IMR-90 (cell line): ENCODE data around the gene ATP6V1E1. TPM values are rescaled to one million over a fixed set of nuclear protein-coding genes. Genes with fewer than 3 reads are reported as not detected.

Experiments
- ATAC-seq: fragments of 200-7000 bp; cut with Tn5 transposase; 2 replicates; pipeline ENCODE4 v1.9.1; 2020; ENCODE audit warnings: low read depth, mild to moderate bottlenecking, moderate library complexity
- BruUV-seq: library from RNA; stranded (reverse); fragments of 400-500 nt; replicated peaks from 2 replicates; lab custom pipeline; 2021; lab: Mats Ljungman, UMichigan
- CTCF ChIA-PET: fragments of 300-600 bp; formaldehyde crosslinking; extraction: SDS; loops from one replicate; lab custom pipeline; 2021; ENCODE audit warnings: antibody characterized with exemption; lab: Yijun Ruan, JAX
- POLR2A ChIA-PET: fragments of 300-600 bp; sonication (Branson Sonifier 250); formaldehyde crosslinking; loops from one replicate; lab custom pipeline; 2022; ENCODE audit warnings: antibody characterized with exemption; ENCODE audit not compliant: unreplicated experiment; lab: Charles Lee
- DNase-seq: peaks from one replicate; pipeline ENCODE4 v3.0.0; 2013
- H2AFZ ChIP-seq: replicated peaks from 2 replicates; pipeline ENCODE3; 2013; ENCODE audit warnings: low read length, mild to moderate bottlenecking; ENCODE audit not compliant: poor library complexity
- H2AK5ac ChIP-seq: 2 replicates; pipeline ENCODE4 v1.6.1; 2013; ENCODE audit warnings: low read depth, low read length, inconsistent platforms
- H2AK9ac ChIP-seq: replicated peaks from 2 replicates; pipeline ENCODE3; 2013; ENCODE audit warnings: mild to moderate bottlenecking, low read depth, low read length, moderate library complexity; ENCODE audit not compliant: poor library complexity
- H2BK120ac ChIP-seq: 2 replicates; pipeline ENCODE4 v1.6.1; 2013; ENCODE audit warnings: low read depth, low read length, inconsistent platforms
- H2BK15ac ChIP-seq: 3 replicates; pipeline ENCODE4 v1.6.1; 2013; ENCODE audit warnings: low read depth, low read length, inconsistent platforms
- H2BK20ac ChIP-seq: 2 replicates; pipeline ENCODE4 v1.6.1; 2013; ENCODE audit warnings: low read depth, mild to moderate bottlenecking, inconsistent platforms, low read length, moderate library complexity
- H2BK5ac ChIP-seq: 2 replicates; pipeline ENCODE4 v1.6.1; 2013; ENCODE audit warnings: mild to moderate bottlenecking, low read depth, low read length, inconsistent platforms; ENCODE audit not compliant: poor library complexity, severe bottlenecking
- H3K14ac ChIP-seq: replicated peaks from 2 replicates; pipeline ENCODE4 v1.6.1; 2013; ENCODE audit warnings: low read depth, low read length, inconsistent platforms
- H3K18ac ChIP-seq: 2 replicates; pipeline ENCODE4 v1.6.1; 2013; ENCODE audit warnings: low read depth, low read length, control low read depth
- H3K23ac ChIP-seq: 2 replicates; pipeline ENCODE4 v1.6.1; 2013; ENCODE audit warnings: low read depth, low read length, inconsistent platforms
- H3K27ac ChIP-seq: 2 replicates; pipeline ENCODE4 v1.5.1; 2013; ENCODE audit warnings: mild to moderate bottlenecking, control low read depth, low read length; ENCODE audit not compliant: insufficient read depth
- H3K27me3 ChIP-seq: 2 replicates; pipeline ENCODE4 v1.6.1; 2013; ENCODE audit warnings: low read length; ENCODE audit not compliant: control insufficient read depth, insufficient read depth
- H3K36me3 ChIP-seq: 2 replicates; pipeline ENCODE4 v1.6.1; 2013; ENCODE audit warnings: low read length, mixed read lengths; ENCODE audit not compliant: control insufficient read depth, insufficient read depth
- H3K4ac ChIP-seq: 2 replicates; pipeline ENCODE4 v1.6.1; 2013; ENCODE audit warnings: low read depth, low read length, inconsistent platforms
- H3K4me1 ChIP-seq: 2 replicates; pipeline ENCODE4 v1.6.1; 2013; ENCODE audit warnings: low read length, mixed read lengths; ENCODE audit not compliant: control insufficient read depth, insufficient read depth
- H3K4me2 ChIP-seq: 2 replicates; pipeline ENCODE4 v1.6.1; 2013; ENCODE audit warnings: low read depth, mild to moderate bottlenecking, control low read depth, low read length, moderate library complexity
- H3K4me3 ChIP-seq: 2 replicates; pipeline ENCODE4 v1.5.1; 2013; ENCODE audit warnings: low read depth, mild to moderate bottlenecking, control low read depth, low read length, moderate library complexity; ENCODE audit not compliant: insufficient read depth
- H3K56ac ChIP-seq: 2 replicates; pipeline ENCODE4 v1.6.1; 2013; ENCODE audit warnings: low read length, inconsistent platforms; ENCODE audit not compliant: insufficient read depth; ENCODE audit errors: extremely low read depth
- H3K79me1 ChIP-seq, 2 experiments: 2 replicates each; pipeline ENCODE4 v1.6.1; 2013; ENCODE audit warnings: low read length in 2 of 2, inconsistent platforms in 1 of 2, low read depth in 1 of 2
- H3K9ac ChIP-seq: 2 replicates; pipeline ENCODE4 v1.6.1; 2013; ENCODE audit warnings: low read depth, low read length, control low read depth
- H3K9me1 ChIP-seq: 2 replicates; pipeline ENCODE4 v1.6.1; 2013; ENCODE audit warnings: low read length, inconsistent platforms; ENCODE audit not compliant: insufficient read depth
- H3K9me3 ChIP-seq: 2 replicates; pipeline ENCODE4 v1.6.1; 2013; ENCODE audit warnings: low read length; ENCODE audit not compliant: control insufficient read depth, insufficient read depth
- H4K20me1 ChIP-seq: 2 replicates; pipeline ENCODE4 v1.6.1; 2013; ENCODE audit warnings: low read length, inconsistent platforms; ENCODE audit not compliant: insufficient read depth
- H4K5ac ChIP-seq: 2 replicates; pipeline ENCODE4 v1.6.1; 2013; ENCODE audit warnings: mild to moderate bottlenecking, low read depth, low read length, control low read depth
- H4K8ac ChIP-seq, 2 experiments: 2 replicates each; pipeline ENCODE4 v1.6.1; 2013; ENCODE audit warnings: low read depth in 2 of 2, low read length in 2 of 2, control low read depth in 1 of 2, inconsistent platforms in 1 of 2
- H4K91ac ChIP-seq: 2 replicates; pipeline ENCODE4 v1.6.1; 2013; ENCODE audit warnings: low read depth, low read length, inconsistent platforms; ENCODE audit not compliant: insufficient read depth
- BHLHE40 ChIP-seq: fragments of 150-350 bp; IDR thresholded peaks from 2 replicates; pipeline ENCODE4 v1.6.1; 2016; ENCODE audit warnings: mild to moderate bottlenecking, low read depth, low read length
- MAZ ChIP-seq: IDR thresholded peaks from 2 replicates; pipeline ENCODE4 v1.6.1; 2012; ENCODE audit warnings: low read depth, mild to moderate bottlenecking, low read length, improper control_type of control experiment, moderate library complexity, borderline replicate concordance
- POLR2A ChIP-seq: IDR thresholded peaks from 2 replicates; pipeline ENCODE4 v1.6.1; 2012; ENCODE audit warnings: mild to moderate bottlenecking, low read depth, low read length
- RAD21 ChIP-seq: IDR thresholded peaks from 2 replicates; pipeline ENCODE4 v1.6.1; 2012; ENCODE audit warnings: low read length, improper control_type of control experiment
- RFX5 ChIP-seq: IDR thresholded peaks from 2 replicates; pipeline ENCODE4 v1.8.0; 2012; ENCODE audit warnings: low read depth, mild to moderate bottlenecking, low read length, moderate library complexity
- USF2 ChIP-seq: fragments of 150-350 bp; IDR thresholded peaks from 2 replicates; pipeline ENCODE4 v1.6.1; 2017; ENCODE audit warnings: mild to moderate bottlenecking, antibody characterized with exemption, low read length, low read depth
- WGBS, 2 experiments: methylation state at CpG; one replicate each; pipeline versions ENCODE4 v1.1.5 to v1.1.7; 2013; ENCODE audit warnings: missing lambda C conversion rate in 2 of 2; ENCODE audit not compliant: insufficient read length in 1 of 2; ENCODE audit errors: extremely low coverage in 2 of 2; 5-methylcytosine and 5-hydroxymethylcytosine counted together
- dilution Hi-C: fragments of 300-500 bp; cut with HindIII; formaldehyde crosslinking; loops from one replicate; pipeline ENCODE4 v1.14.3; 2018; ENCODE audit warnings: low sequenced_read_pairs; ENCODE audit not compliant: unreplicated experiment
- in situ Hi-C: fragments of 300-500 bp; cut with MboI; formaldehyde crosslinking; loops from 3 replicates; pipeline ENCODE4 v1.14.3; 2019; ENCODE audit warnings: low sequenced_read_pairs, inconsistent platforms, mixed read lengths
- intact Hi-C: fragments of 100-400 bp; cut with micrococcal nuclease; formaldehyde crosslinking; loops from 2 replicates; pipeline ENCODE4 v1.10.0; 2022
- polyA plus RNA-seq, 3 experiments: library from polyadenylated mRNA; depleted of rRNA; stranded (reverse); fragments of >200 nt; gene quantifications; 2 replicates each; pipeline ENCODE4 v1.2.3, GENCODE V29; 2012; ENCODE audit warnings: low replicate concordance in 1 of 3
- total RNA-seq: library from RNA; depleted of rRNA; stranded (reverse); fragments of >200 nt; gene quantifications from 2 replicates; pipeline ENCODE4 v1.2.3, GENCODE V29; 2012
- TF ChIP-seq, protein P1 (sequence below): fragments of 150-350 bp; IDR thresholded peaks from 2 replicates; pipeline ENCODE4 v1.6.1; 2016; ENCODE audit warnings: low read depth, mild to moderate bottlenecking, low read length, moderate library complexity, borderline replicate concordance

ATP6V1E1 gene
- total and polyA plus RNA-seq, 2 of the 4 experiments (the other 2 are of a cell fraction), result 144 to 148 TPM

- no peak overlapping the region for H4K5ac ChIP-seq
Observed at GRCh38 chr22:17552737-17553136, 75.8 kb downstream of the ATP6V1E1 start.

More at GRCh38 chr22:17552737-17553136, 75.8 kb downstream of the ATP6V1E1 start:
- Histone ChIP-seq H3K14ac (no peak overlapping the region), H3K9me1 (no peaks in the 10 kb centered on the region), H3K79me1 (no peaks in the 10 kb centered on the region), H2BK5ac (no peak overlapping the region), H3K27me3 (peaks cover 14% of the 10 kb centered on the region), H3K4ac (no peak overlapping the region), H2AK5ac (no peak overlapping the region), H2BK120ac (no peak overlapping the region), H4K20me1 (no peaks in the 10 kb centered on the region), H3K18ac (no peak overlapping the region), H3K4me2 (no peak overlapping the region), H4K91ac (no peak overlapping the region), H2AFZ (no peak overlapping the region), H4K8ac (no peak overlapping the region), H2BK15ac (no peak overlapping the region), H3K36me3 (no peaks in the 10 kb centered on the region), H2AK9ac (no peak overlapping the region), H3K4me1 (no peaks in the 10 kb centered on the region), H2BK20ac (no peak overlapping the region), H3K9ac (no peak overlapping the region), H3K4me3 (no peak overlapping the region), H3K9me3 (no peaks in the 10 kb centered on the region), H3K56ac (no peak overlapping the region), H3K23ac (no peak overlapping the region), H3K27ac (no peak overlapping the region)
- ATAC-seq (peak; percentile 21; the same call in 1 of the 2 replicates), DNase-seq (no peak)
- intact Hi-C loops (loop anchor here (10.0 kb wide), 2 partner anchors 232 to 522 kb away; partner anchors contain the start of gene PEX26), in situ Hi-C loops (loop anchor here (25.0 kb wide), 1 partner anchor 510 kb away; no protein-coding TSS in a partner anchor), dilution Hi-C loops (no loop called here)
- no peak for TF ChIP-seq USF2
- TF ChIP-seq, protein P1, sequence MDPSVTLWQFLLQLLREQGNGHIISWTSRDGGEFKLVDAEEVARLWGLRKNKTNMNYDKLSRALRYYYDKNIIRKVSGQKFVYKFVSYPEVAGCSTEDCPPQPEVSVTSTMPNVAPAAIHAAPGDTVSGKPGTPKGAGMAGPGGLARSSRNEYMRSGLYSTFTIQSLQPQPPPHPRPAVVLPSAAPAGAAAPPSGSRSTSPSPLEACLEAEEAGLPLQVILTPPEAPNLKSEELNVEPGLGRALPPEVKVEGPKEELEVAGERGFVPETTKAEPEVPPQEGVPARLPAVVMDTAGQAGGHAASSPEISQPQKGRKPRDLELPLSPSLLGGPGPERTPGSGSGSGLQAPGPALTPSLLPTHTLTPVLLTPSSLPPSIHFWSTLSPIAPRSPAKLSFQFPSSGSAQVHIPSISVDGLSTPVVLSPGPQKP, result no peak
- TF ChIP-seq MAZ, result no peak
- no peak for TF ChIP-seq RFX5
- TF ChIP-seq POLR2A, result no peak
- no peak for TF ChIP-seq BHLHE40
- no peak for TF ChIP-seq RAD21
- CTCF ChIA-PET, result interaction anchor here (0.6 kb wide), 1 partner anchor 232 kb away, joined by 3 read pairs; no protein-coding TSS in a partner anchor
- POLR2A ChIA-PET, result no interaction called here
- BruUV-seq, result no TSS peak
- 63% methylated on average over 2 of the region's 7 CpGs; no CpG with 5 or more reads in 1 of the 2 experiments for WGBS, 2 experiments
